NCI-H128 (cell line): ENCODE measurements around the gene CACNA2D4.

Experiments used
- DNase-seq: peaks from one replicate; lab custom pipeline; 2025; ENCODE audit not compliant: unreplicated experiment; lab: John Stamatoyannopoulos, UW

CACNA2D4 gene

GRCh38 chr12:1845886-1846285 is 72.6 kb downstream of the CACNA2D4 start:
- DNase-seq, result no peak

GRCh38 chr12:1845427-1845826 is 73.0 kb downstream of the CACNA2D4 start:
- DNase-seq, result no peak

- no peak for DNase-seq
These were observed 73.6 kb downstream of the CACNA2D4 start for GRCh38 chr12:1844661-1845409.

GRCh38 chr12:1844223-1844622 is 74.2 kb downstream of the CACNA2D4 start:
- DNase-seq, result no peak

- DNase-seq, result no peak
These were observed 74.8 kb downstream of the CACNA2D4 start for GRCh38 chr12:1843641-1844005.

- DNase-seq, result no peak
These were observed 75.4 kb downstream of the CACNA2D4 start for GRCh38 chr12:1842905-1843640.

- no peak for DNase-seq
These were observed 76.1 kb downstream of the CACNA2D4 start for GRCh38 chr12:1842183-1842904.

- DNase-seq, result no peak
These were observed 76.8 kb downstream of the CACNA2D4 start for GRCh38 chr12:1841586-1842182.

- no peak for DNase-seq
These were observed 77.4 kb downstream of the CACNA2D4 start for GRCh38 chr12:1840981-1841425.

- no peak for DNase-seq
These were observed 78.2 kb downstream of the CACNA2D4 start for GRCh38 chr12:1839956-1840951.

- no peak for DNase-seq
These were observed 79.0 kb downstream of the CACNA2D4 start for GRCh38 chr12:1839464-1839863.

- no peak for DNase-seq
These were observed 79.5 kb downstream of the CACNA2D4 start for GRCh38 chr12:1838994-1839365.

GRCh38 chr12:1838205-1838993 is 80.1 kb downstream of the CACNA2D4 start:
- no peak for DNase-seq

GRCh38 chr12:1837541-1838204 is 80.8 kb downstream of the CACNA2D4 start:
- no peak for DNase-seq

GRCh38 chr12:1836854-1837421 is 81.5 kb downstream of the CACNA2D4 start:
- no peak for DNase-seq

GRCh38 chr12:1836241-1836803 is 82.1 kb downstream of the CACNA2D4 start:
- DNase-seq, result no peak

- DNase-seq, result no peak
These were observed 83.0 kb downstream of the CACNA2D4 start for GRCh38 chr12:1835211-1836131.
